Cerebellar cortex (tissue), 1 donor: ENCODE measurements around the gene GJB2.

Source experiments
- DNase-seq: peaks from one replicate; pipeline ENCODE4 v3.0.0-alpha.2; 2015; ENCODE audit warnings: low spot score

The GJB2 gene

GRCh38 chr13:20192836-20193161 is at the start of gene GJB2:
GJB2 (minus strand) TSS chr13:20192938; CDS start chr13:20189581, 3,357 bp downstream.
- DNase-seq = no peak

DNA sequence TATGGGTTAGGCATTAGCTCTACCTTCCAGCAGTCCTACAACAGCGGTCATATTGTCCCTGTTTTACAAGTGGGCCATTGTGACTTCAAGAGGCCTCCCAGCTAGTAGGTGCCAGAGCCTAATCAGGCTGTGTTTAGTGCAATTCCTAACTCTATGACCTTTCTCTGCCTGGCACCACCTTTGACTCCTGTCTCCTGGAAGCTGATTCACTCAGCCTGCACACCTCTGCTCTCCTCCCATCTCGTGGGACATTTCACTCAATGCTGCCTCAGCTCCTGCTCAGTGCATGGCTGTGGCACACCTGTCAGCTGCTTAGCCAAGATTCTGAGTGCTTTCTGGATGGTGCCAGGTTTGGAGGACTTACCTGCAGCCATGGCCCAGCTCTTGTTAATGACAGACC is 48.9 kb upstream of the GJB2 start:
- DNase-seq = no peak

DNA sequence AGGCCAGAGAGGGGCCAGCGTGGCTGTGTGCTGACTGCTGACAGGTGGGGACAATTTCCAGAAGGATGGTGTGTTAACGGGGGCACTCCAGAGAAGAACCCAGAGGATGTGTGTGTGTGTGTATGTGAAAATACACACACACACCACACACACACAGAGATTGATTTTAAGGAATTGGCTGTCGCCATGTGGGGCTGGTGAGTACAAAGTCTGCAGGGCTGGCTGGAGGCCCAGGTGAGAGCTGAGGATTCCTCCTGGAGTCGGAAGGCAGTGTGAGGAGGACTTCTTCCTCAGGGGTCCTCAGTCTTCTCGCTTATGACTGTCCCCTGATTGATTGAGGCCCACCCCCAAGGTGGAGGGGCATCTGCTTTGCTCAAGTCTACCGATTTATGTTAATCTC is 47.0 kb upstream of the GJB2 start:
- DNase-seq = no peak

DNA sequence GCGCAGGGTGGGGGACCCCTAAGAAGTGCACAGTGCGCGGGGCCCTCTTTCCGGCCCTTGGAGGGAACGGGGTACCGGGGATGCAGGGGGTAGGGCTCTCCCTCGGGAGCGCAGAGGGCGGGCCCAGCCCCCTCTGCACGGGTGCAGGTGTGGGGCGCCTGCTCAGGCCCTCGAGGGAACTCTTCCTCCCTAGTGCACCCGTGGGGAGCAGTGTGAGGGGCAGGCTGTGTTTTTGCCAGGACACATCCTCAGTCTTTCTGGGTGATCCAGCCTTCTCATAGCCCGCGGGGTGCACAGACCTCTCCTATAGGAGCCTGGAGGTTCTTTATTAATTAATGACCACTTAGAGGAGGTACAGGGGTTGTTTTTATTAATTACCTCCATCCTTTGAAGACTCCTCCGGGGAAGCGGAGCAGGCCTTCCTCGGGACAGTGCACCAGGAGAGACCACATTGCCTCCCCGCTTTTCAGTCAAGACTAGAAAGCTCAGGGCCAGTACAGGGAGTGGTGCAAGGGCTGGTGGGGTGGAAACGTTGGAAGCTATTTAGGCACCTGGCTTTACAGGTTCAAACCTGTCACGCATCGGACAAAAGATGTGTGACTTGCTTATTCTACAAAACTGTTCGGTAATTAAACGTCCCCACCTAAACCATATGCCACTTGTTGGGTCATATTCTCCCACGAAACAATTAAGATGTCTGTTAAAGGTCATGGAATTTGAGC is 40.0 kb upstream of the GJB2 start:
- DNase-seq = no peak

- DNase-seq = no peak
These were observed 39.3 kb upstream of the GJB2 start, which contains the start of gene GJB6 for GRCh38 chr13:20231839-20232555. GJB6 (minus strand) TSS chr13:20232319; CDS start chr13:20223480, 8,839 bp downstream.

DNA sequence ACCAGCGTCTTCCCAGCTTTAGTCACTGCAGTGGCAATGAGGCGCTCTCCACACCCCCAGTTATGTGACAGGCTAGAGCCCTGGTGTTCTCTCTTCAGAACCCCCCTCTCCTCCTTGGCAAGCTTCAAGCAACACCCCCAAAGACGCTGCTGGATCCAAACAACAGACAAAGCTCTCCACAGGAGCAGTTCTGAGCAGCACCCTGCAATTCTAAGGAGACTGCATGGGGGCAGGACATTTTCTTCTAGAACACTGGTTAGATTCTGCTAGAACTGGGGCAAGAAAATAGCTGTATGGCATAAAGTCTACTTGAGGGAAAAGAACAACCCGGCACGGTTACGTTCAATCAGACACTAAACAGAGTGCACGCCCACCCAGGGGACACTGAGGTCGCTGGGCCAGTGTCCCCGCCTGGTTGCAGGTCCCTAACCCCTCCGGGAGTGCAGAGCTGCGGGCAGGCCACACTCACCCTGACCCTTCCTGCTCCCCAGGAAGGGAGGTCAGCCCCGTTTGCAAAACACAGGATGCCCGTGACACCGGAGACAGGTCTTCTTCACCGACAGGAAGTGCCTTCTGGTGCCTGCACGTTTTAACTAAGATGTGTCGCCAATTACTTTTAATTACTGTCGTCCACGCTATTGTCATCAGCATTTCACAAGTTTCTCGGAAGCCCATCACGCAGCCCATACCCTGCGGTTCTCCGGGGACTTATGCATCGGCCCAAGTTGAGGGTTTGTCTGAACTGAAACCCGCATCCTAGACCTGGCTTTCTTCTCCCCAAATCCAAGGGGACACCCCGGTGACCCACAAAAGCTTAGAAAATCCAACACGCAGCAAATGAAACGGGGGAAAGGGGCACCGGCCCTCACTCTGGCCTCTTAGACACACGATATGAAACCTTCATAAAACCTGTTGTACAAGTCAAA is 38.4 kb upstream of the GJB2 start:
- peak; percentile 9 for DNase-seq

GRCh38 chr13:20227730-20228129 is 35.0 kb upstream of the GJB2 start:
- DNase-seq = no peak

DNA sequence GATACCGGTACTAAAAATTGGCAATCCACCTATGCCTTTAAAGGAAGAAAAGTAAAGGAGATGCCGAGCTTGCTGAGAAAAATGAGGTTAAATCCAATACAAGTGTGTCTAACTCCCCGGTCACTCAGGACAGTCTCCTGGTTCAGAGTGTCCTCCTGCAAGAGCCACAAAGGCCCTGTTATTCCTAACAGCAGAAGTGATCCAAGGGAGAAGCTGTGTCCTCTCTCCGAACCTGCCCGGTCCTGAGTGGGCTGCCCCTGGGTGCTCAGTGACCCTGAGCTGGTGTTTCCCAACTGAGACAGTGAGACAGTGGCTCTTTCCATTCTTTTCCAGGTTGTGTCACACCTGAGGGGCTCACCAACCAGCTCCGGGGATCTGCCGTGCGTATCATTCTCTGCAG is 34.5 kb upstream of the GJB2 start:
- DNase-seq = no peak

- DNase-seq = no peak
These were observed 29.8 kb upstream of the GJB2 start for GRCh38 chr13:20222553-20222952.

GRCh38 chr13:20221772-20222171 is 29.0 kb upstream of the GJB2 start:
- no peak for DNase-seq

DNA sequence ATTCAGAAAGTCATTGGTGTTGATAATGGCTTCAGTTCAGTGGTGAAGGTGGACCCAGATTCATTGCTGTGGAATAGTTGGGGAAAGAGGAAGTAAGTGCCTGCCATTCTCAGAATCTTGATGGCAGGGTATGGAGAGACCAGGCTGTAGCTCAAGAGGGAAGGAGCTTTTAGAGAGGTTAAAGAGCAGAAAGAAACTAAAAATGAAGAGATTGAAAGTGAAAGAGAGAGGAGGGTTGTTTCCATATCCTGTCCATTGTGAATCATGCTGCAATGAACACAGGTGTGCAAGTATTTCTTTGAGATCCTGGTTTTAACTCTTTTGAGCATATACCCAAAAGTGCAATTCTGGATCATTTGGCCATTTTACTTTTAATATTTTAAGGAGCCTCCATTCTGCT is 26.8 kb upstream of the GJB2 start:
- DNase-seq = no peak

DNA sequence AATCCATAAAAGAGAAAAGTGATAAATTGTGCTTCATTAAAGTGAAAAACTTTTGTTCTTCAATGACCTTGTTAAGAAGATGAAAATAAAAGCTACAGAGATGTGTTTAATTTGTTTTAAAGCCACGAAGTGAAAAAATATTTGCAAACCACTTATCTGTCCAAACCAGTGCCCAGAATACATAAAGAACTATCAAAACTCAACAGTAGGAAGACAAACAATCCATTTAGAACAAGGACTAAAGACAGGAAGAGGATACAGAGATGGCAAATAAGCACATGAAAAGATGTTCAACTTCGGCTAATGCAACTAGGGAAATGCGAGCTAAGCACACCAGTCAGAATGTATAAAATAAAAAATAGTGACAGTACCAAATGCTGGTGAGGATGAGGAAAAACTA is 24.4 kb upstream of the GJB2 start:
- DNase-seq = no peak

DNA sequence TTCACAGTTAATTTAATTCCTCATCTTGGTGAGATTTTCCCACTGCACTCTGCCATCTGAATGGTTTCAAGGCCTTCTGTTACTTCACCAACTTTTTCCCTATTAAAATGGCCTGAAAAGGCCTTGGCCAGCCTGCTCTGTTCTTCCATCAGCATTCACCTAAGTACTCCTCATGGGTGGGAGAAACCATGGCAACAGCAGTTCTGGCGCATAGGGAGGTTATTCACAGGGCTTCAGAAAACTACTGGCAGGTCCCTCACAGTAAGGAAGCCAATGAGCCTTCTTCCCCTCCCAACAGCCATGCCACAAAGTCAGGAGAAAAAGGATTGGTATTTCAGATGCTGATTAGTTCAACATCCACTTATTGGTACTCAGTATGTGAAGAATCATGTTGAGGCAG is 17.2 kb upstream of the GJB2 start:
- peak; percentile 18 for DNase-seq

- DNase-seq = no peak
These were observed 14.0 kb upstream of the GJB2 start for GRCh38 chr13:20206698-20207235.

DNA sequence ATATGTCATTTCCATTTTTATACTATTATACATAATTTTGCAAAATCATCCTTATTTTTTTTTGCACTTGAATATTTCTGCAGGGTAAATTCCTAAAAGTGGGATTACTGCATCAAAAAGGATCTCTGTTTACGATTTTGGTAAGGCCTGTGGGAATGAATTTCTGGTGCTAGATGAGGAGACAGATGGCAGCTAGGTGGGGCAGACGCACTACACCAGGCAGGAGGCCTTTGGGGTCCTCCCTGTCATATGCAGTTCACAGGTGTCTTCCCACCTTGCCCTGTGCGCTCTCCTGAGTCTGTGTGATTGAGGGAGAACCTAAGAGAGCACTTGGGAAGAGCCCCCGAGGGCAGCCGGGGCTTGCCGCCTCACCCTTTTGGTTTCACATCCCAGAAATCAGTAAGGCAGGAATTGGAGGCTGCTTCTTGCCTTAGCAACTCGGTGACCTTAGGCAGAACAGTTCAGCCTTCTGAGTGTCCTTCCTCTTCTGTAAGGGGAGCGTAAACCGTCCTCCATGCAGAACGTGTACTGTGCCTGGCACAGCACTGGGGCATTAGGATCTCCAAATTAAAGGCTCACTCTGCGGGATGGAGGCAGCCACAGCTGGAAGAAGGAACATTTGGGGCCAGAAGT is 13.4 kb upstream of the GJB2 start:
- DNase-seq = no peak

DNA sequence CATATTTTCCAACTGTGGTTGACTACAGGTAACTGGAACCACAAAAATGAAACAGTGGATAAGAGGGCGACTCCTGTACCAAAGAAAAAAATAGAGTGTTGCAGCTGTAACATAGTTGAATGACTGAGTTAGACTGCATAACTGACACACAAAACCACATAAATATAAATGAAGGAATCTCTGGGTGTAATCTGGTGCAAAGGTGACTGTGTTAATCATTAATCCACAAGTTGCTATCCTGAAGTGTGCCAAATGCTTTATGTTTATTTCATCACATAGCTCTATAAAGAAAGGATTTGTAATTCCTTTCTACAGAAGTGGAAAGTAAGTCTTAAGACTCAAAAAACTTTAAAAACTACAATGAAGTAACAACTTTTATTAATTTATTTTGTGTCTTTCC is 6.0 kb upstream of the GJB2 start:
- no peak for DNase-seq

DNA sequence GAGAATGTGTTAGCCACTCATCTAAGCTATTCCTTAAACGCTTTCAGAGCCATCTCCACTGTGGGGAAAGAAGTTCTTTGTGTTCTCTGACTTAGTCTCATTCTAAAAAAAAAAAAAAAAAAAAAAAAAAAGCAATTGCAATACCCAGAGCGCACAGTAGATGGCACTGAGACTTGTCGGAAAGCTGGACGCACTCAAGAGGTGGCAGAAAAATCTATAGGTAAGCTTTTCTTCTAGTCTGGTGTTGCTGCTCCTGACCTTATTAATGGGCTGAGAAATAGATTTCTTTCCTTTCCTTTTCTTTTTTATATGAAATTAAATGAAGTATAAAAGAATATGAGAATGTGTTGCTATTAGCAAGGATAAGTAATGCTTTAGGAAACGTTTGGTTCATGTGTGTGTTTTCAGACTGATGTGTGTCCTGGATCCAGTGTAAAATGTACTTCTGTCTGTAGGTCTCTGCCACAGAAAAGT is 4.7 kb upstream of the GJB2 start:
- peak; percentile 51 for DNase-seq

- no peak for DNase-seq
These were observed 3.1 kb upstream of the GJB2 start for GRCh38 chr13:20195801-20196200.

- no peak for DNase-seq
These were observed 1.3 kb upstream of the GJB2 start for GRCh38 chr13:20193907-20194631.

GRCh38 chr13:20193162-20193906 is 596 bp upstream of the GJB2 start:
- no peak for DNase-seq
